Naive B cell (primary cell): ENCODE measurements around the gene CNOT4. TPM values are rescaled to one million over a fixed set of nuclear protein-coding genes. Genes with fewer than 3 reads are reported as not detected.
"Not testable (repeated sequence)": the region's sequence is repeated elsewhere in the genome, so short reads cannot be mapped to it uniquely, and the experiment has no call there.

Experiments used
- ATAC-seq, 2 donors: fragments of 150-1000 bp; cut with Tn5 transposase; 2 replicates each; pipeline ENCODE4 v1.10.0; 2021; ENCODE audit warnings: low read depth in 2 of 2, mild to moderate bottlenecking in 2 of 2, moderate library complexity in 2 of 2
- DNase-seq: peaks from one replicate; pipeline ENCODE4 v3.0.0; 2022
- H3K27ac Mint-ChIP-seq, 6 donors: one replicate each; pipeline ENCODE4 v1.8.0; 2020 to 2022; ENCODE audit warnings: mild to moderate bottlenecking in 6 of 6, mixed read lengths in 6 of 6, moderate library complexity in 5 of 6, inconsistent platforms in 2 of 6
- H3K27me3 Mint-ChIP-seq, 3 donors: one replicate each; pipeline ENCODE4 v1.8.0; 2021 to 2022; ENCODE audit warnings: mixed read lengths in 3 of 3, mild to moderate bottlenecking in 1 of 3
- H3K36me3 Mint-ChIP-seq, 2 donors: one replicate each; pipeline ENCODE4 v1.8.0; 2020 to 2022; ENCODE audit warnings: mixed read lengths in 2 of 2, inconsistent platforms in 1 of 2, mild to moderate bottlenecking in 1 of 2
- H3K4me1 Mint-ChIP-seq, 3 donors: one replicate each; pipeline ENCODE4 v1.8.0; 2020 to 2022; ENCODE audit warnings: mixed read lengths in 3 of 3, inconsistent platforms in 1 of 3, mild to moderate bottlenecking in 1 of 3, moderate library complexity in 1 of 3
- H3K4me3 Mint-ChIP-seq, 8 donors: one replicate each; pipeline ENCODE4 v1.8.0; 2020 to 2022; ENCODE audit warnings: mild to moderate bottlenecking in 8 of 8, mixed read lengths in 8 of 8, moderate library complexity in 8 of 8, inconsistent platforms in 2 of 8
- H3K9me3 Mint-ChIP-seq, 7 donors: one replicate each; pipeline ENCODE4 v1.8.0; 2020 to 2022; ENCODE audit warnings: mixed read lengths in 7 of 7, mild to moderate bottlenecking in 5 of 7, inconsistent platforms in 2 of 7, moderate library complexity in 1 of 7
- polyA plus RNA-seq, 6 donors: library from polyadenylated mRNA; unstranded; fragments of 300-500 nt; fragmentation: Illumina TruSeq; gene quantifications; one replicate each; pipeline ENCODE4 v1.2.3, GENCODE V29; 2021; ENCODE audit warnings: low read depth in 6 of 6

Gene CNOT4
- polyA plus RNA-seq, 6 donors from 2014 or later = 15.1 to 23.9 (median 18.5) TPM

DNA sequence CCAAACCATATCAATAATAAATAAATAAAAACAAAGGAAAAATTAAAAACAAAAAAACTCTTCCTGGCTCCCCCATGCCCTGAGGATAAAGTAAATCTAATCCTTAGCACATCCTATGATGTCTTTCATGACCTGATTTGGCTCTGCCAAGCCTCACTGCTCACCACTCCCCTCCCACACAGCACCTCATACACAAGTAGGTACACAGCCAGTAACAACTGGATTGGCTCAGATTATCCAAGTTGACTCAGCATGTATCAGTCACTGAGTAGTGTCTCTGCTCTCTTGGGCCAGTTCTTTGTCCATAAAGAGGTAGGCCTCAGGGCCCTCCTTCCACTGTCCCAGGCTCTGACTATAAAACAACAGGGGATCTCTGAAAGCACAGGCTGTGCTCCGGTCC is 176.7 kb downstream of the CNOT4 start:
- no peaks in the 10 kb centered on the region for H3K4me1 Mint-ChIP-seq
- ATAC-seq (no peak), DNase-seq (no peak)
- H3K9me3 Mint-ChIP-seq = peaks cover 2 to 8% (median 3%) of the 10 kb centered on the region in 7 donors
- H3K27me3 Mint-ChIP-seq = peaks cover under 1 to 7% (median 5%) of the 10 kb centered on the region in 3 donors
- no peak overlapping the region for H3K4me3 Mint-ChIP-seq
- H3K36me3 Mint-ChIP-seq = peaks cover 0 to 15% of the 10 kb centered on the region in 2 donors
- H3K27ac Mint-ChIP-seq = no peak overlapping the region

DNA sequence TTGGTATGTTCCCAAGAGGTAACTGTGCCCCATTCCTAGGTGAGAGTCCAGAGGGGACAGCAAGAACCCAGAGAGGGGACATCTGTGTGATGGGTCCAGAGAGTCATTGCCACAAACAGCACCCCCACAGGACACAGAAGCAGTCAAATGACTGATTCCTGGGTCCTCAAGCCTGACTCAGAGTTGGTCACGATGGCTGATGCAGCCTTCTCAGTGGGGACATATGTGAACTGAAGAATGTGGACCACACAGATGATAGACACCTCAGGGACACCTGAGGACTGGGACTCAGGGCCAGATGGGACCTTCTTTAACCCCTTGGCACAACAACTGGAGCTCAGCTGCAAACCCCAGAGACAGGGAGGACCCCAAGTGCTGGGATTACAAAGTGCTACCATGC is 179.8 kb downstream of the CNOT4 start:
- H3K27me3 Mint-ChIP-seq = peaks cover 0 to 11% (median 9%) of the 10 kb centered on the region in 3 donors
- DNase-seq (no peak), ATAC-seq (no peak)
- H3K36me3 Mint-ChIP-seq = peaks cover 0 to 15% of the 10 kb centered on the region in 2 donors
- no peak overlapping the region for H3K4me3 Mint-ChIP-seq
- no peak overlapping the region for H3K27ac Mint-ChIP-seq
- no peaks in the 10 kb centered on the region for H3K4me1 Mint-ChIP-seq
- H3K9me3 Mint-ChIP-seq = peaks cover 2 to 8% (median 7%) of the 10 kb centered on the region in 7 donors

DNA sequence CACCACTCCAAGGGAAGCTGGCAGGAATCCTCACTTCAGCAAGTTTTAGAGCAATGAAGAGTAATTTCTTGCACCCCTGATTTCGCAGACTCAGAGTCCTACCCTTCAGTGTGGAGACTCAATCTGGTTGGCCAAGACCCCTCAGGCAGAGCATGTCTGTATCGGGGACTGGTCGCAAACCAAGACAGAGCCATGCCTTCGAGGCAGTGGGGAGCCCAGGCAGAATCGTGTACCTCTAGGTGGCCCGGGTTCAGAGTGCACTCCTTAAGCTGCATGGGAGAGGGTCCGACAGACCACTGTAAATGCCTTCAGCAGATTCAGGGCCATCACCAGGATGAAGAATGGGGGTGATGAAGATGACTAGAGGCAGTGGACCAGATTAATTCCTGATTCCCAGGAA is 181.4 kb downstream of the CNOT4 start:
- Mint-ChIP-seq H3K4me3 (no peak overlapping the region), H3K27me3 (peaks cover 0 to 11% (median 9%) of the 10 kb centered on the region in 3 donors), H3K4me1 (no peaks in the 10 kb centered on the region), H3K27ac (no peak overlapping the region), H3K36me3 (peaks cover 0 to 15% of the 10 kb centered on the region in 2 donors), H3K9me3 (peaks cover 5 to 18% (median 10%) of the 10 kb centered on the region in 7 donors)
- DNase-seq = no peak
- no peak for ATAC-seq

DNA sequence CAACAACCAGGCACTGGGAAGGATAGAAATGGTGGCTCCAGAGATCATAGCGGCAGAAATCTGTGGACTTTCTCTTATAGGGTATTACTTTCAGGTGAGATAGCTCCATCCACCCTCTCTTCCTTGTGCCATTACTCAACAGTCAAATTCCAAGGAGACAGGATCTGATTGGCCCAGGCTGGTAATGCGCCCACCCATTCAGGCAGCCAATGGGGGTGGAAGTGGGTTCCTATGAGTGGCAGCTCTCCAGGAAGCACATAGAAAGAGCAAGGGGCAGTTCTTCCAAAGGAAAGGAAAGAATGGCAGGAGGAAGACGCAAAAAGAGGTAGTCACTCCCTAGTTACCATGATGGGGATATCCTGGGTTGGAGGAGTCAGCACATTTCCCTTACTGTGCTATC is 181.8 kb downstream of the CNOT4 start:
- Mint-ChIP-seq H3K27me3 (peaks cover 0 to 11% (median 9%) of the 10 kb centered on the region in 3 donors), H3K4me1 (no peaks in the 10 kb centered on the region), H3K36me3 (peaks cover 0 to 10% of the 10 kb centered on the region in 2 donors), H3K27ac (no peak overlapping the region), H3K9me3 (peaks cover 1 to 14% (median 7%) of the 10 kb centered on the region in 7 donors), H3K4me3 (no peak overlapping the region)
- DNase-seq (no peak), ATAC-seq (no peak)

DNA sequence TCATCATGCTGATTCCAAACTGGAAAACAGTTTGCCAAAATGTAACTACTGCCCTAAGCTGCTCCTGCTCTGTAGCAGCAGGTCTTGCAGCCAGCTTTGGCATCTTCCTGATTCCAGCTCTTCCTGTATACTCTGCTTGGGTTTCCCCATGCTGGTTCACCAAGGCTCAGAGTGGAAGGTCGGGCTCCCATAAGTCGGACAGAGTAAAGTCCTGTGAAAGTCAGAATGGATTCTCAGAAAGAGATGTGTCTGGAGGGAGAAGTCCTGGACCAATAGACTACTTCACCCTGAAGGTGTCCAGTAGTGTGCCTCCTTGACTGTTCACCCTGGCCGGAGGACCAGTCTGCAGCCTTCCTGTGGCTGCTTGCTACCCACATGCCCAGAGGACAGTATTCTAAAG is 182.4 kb downstream of the CNOT4 start:
- Mint-ChIP-seq H3K36me3 (peaks cover 0 to 7% of the 10 kb centered on the region in 2 donors), H3K27ac (no peak overlapping the region), H3K9me3 (peaks cover 0 to 10% (median 7%) of the 10 kb centered on the region in 7 donors), H3K4me3 (no peak overlapping the region), H3K27me3 (peaks cover 0 to 11% (median 9%) of the 10 kb centered on the region in 3 donors), H3K4me1 (no peaks in the 10 kb centered on the region)
- ATAC-seq (no peak), DNase-seq (no peak)

DNA sequence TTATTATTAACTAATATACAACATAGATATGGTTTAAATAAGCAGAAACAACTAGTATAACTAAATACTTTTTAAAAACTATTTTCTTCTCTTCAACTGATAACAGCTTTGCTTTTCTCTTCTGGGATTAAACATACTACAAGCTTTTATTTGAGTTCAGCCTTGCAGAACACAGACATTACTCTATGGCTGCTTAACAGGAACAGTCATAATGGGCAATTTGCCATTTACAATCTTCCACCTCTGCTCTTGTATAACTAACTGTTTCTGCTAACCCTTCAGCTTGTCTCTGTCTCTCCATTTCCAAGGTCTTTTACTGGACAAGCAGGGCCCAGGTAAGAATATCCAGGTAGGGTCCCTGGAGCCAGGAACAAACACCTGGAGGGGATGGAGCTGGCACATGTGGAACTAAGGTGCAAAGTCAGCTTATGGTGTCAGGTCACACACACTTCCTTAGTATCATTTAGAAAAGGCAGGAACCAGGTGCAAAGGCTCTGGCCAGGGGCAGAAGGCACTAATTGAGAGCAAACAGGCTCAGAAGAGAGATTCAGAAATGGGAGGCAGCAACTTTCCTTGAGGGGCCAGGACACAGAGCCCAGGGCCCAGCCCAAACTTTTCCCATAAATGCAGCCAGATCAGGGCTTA is 183.1 kb downstream of the CNOT4 start:
- Mint-ChIP-seq H3K36me3 (peaks cover 0 to 7% of the 10 kb centered on the region in 2 donors), H3K9me3 (peaks cover 0 to 10% (median 7%) of the 10 kb centered on the region in 7 donors), H3K4me3 (no peak overlapping the region), H3K27me3 (peaks cover 0 to 11% (median 9%) of the 10 kb centered on the region in 3 donors), H3K4me1 (no peaks in the 10 kb centered on the region), H3K27ac (no peak overlapping the region)
- ATAC-seq (no peak), DNase-seq (no peak)

DNA sequence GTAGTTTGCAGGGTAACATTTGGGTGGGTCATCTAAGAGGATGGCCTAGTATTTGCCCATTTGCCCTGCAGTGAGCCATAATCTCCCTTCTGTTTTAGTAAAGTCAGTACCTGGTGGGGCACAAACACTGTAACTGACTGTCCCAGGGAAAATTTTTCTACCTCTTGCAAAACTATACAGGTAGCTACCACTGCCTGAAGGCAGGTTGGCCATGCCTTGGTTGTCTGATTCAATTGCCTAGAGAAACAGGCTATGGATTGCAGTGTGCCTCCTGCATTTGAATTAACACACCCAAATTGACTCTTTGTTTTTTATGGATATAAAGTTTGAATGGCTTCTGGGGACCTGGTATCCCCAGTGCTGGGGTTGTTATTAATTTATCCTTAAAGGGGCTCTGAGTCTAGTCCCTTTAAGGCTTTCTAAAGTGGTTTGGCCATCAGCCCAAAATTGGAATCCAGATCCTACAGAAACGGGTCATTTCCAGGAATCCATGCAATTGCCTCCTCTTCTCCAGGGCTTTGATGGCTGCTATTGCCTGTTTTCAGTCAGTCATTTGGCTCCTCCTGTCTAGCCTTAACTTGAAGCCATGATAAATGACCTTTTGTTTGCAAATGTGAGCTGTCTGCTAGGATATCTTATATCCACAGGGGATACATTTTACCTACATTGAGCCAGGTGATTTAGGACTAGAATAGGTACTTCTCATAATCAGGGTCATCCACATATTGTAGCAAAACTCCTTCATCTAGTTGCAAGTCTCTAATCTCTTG is 187.1 kb downstream of the CNOT4 start:
- no peak overlapping the region for H3K27ac Mint-ChIP-seq
- no peak for ATAC-seq
- no peak overlapping the region for H3K4me3 Mint-ChIP-seq
- peaks cover 0 to 10% (median 7%) of the 10 kb centered on the region in 7 donors for H3K9me3 Mint-ChIP-seq
- DNase-seq = no peak
- H3K27me3 Mint-ChIP-seq = peaks cover 0 to 4% (median under 1%) of the 10 kb centered on the region in 3 donors
- H3K4me1 Mint-ChIP-seq = no peaks in the 10 kb centered on the region
- H3K36me3 Mint-ChIP-seq = no peaks in the 10 kb centered on the region

DNA sequence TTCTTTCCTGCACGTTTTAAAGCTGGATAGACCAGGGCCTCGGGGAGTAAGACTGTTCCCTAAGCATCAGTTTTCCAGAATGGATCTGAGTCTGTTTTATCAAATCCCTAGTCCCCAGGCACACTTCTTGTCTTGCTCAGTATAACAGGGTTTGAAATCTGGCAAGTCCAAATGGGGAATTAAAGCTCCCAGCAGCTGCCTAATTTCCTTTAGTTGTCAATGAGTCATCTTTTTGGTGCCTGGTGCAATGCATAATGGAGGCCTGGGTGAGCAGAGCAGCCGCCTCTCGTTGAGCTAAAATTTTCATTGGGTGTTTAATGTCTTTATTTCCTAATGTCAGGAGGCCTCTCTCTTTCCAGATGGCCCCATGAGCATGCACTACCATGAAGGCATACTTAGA is 188.3 kb downstream of the CNOT4 start:
- Mint-ChIP-seq H3K4me3 (no peak overlapping the region), H3K4me1 (no peaks in the 10 kb centered on the region)

DNA sequence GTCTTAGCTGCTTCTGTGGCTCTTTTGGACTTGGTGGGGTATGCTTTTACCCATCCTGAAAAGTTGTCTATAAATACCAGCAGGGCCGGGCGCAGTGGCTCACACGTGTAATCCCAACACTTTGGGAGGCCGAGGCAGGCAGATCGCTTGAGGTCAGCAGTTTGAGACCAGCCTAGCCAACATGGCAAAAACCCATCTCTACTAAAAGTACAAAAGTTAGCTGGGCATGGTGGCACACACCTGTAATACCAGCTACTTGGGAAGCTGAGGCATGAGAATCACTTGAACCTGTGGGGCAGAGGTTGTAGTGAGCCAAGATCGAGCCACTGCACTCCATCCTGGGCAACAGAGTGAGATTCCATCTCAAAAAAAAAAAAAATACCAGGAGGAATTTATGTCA is 188.9 kb downstream of the CNOT4 start:
- peak overlapping the region in 1 of 6 donors; percentile 10 for H3K27ac Mint-ChIP-seq
- H3K27me3 Mint-ChIP-seq, H3K4me3 Mint-ChIP-seq, DNase-seq, H3K4me1 Mint-ChIP-seq, H3K36me3 Mint-ChIP-seq, ATAC-seq: not testable (repeated sequence)
- peaks cover 0 to 10% (median 7%) of the 10 kb centered on the region in 7 donors for H3K9me3 Mint-ChIP-seq

More for the DNA sequence above, 188.3 kb downstream of the CNOT4 start:
- no peak for ATAC-seq
- Mint-ChIP-seq H3K27me3 (no peaks in the 10 kb centered on the region), H3K27ac (no peak overlapping the region), H3K9me3 (peaks cover 0 to 10% (median 7%) of the 10 kb centered on the region in 7 donors), H3K36me3 (no peaks in the 10 kb centered on the region)
- no peak for DNase-seq

DNA sequence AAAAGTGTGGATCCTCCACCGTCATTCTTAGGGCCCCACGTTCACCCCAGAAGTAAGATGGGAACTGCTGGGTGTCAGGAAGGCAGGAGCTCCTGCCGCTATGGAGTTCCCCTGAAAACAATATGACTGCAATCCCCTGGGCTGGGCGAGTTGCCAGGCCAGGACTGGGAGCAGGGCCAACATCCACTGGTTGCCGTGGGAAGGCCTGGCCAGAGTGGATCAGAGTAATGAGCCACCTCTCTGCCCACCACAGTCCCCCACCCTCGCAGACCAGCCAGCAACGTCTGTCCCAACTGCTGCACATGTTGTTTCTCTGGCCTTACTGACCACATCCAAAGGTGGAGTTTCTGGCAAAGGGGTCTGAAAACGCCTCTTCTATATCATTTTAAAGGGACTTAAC is 189.6 kb downstream of the CNOT4 start:
- no peaks in the 10 kb centered on the region for H3K4me1 Mint-ChIP-seq
- H3K27ac Mint-ChIP-seq = no peak overlapping the region
- ATAC-seq (no peak), DNase-seq (no peak)
- H3K9me3 Mint-ChIP-seq = peaks cover 0 to 10% (median 3%) of the 10 kb centered on the region in 7 donors
- H3K27me3 Mint-ChIP-seq = no peaks in the 10 kb centered on the region
- H3K4me3 Mint-ChIP-seq = no peak overlapping the region
- H3K36me3 Mint-ChIP-seq = no peaks in the 10 kb centered on the region

DNA sequence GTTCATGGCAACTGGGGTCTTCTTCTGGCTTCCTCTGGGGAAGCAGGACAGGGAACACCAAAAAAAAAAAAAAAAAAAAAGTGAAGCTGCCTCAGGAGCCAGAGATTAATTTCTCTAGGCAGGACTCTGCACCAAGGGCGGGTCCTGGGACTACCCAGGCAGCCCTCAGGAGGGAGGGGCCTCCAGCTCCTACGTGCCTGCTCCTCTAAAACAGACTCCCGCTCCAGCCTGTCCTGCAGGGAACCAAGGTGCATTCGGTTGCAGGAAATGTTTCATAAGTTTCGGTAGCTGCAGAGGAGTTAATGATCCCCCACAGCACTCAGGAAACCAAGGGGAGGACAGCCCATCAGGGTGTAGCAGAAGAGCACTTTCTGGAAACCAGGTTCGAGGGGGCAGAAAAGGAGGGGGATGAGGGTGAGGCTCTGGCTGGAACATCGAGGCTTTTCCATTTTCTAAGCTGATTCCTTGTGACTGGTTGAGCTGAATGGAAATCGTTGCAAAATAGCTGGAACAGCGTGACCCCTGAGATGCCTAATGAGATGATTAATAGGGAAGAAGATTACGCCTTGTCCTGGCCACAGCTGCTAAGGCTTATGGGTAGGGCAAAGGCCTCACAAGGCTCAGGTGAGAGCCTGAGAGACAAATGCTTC is 192.1 kb downstream of the CNOT4 start:
- peak overlapping the region in 1 of 8 donors; percentile 72 for H3K4me3 Mint-ChIP-seq
- no peaks in the 10 kb centered on the region for H3K36me3 Mint-ChIP-seq
- ATAC-seq (no peak), DNase-seq (no peak)
- no peak overlapping the region for H3K27ac Mint-ChIP-seq
- no peaks in the 10 kb centered on the region for H3K9me3 Mint-ChIP-seq
- peaks cover 0 to 5% (median 0%) of the 10 kb centered on the region in 3 donors for H3K27me3 Mint-ChIP-seq
- no peaks in the 10 kb centered on the region for H3K4me1 Mint-ChIP-seq

DNA sequence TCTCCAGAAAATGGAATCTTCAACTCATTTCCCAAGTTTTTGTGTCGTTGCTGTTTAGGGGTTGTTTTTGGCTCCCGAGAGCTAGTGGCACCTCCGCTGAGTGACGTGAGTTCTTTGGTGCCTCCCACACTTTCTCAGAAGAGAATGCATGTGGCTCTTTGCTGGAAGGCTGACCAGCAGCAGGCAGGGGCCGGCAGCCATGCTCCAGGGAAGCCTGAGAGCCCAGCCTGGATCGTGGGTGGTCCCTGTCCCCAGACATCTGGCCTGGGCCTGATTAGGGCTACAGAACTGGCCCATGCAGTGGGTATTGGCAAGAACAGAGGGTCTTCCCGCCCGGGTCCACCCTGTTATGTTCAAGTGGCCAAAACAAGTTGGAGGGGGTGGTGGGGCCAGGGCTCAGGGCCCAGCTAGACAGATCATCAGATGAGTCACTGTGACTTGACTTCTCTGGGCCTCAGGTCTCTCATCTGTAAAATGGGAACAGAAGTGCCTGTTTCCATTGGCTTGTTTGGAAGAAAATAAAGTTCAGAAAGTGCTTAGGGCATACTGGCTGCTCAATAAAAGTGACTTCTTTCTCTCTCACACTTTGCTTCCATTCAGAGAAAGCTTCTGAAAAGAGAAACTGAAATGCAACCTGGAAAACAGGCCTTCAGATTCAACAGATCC is 193.1 kb downstream of the CNOT4 start:
- H3K27ac Mint-ChIP-seq = no peak overlapping the region
- DNase-seq = no peak
- no peak overlapping the region for H3K4me3 Mint-ChIP-seq
- no peaks in the 10 kb centered on the region for H3K36me3 Mint-ChIP-seq
- no peak for ATAC-seq
- no peaks in the 10 kb centered on the region for H3K4me1 Mint-ChIP-seq
- H3K9me3 Mint-ChIP-seq = no peaks in the 10 kb centered on the region
- peaks cover 0 to 5% (median 0%) of the 10 kb centered on the region in 3 donors for H3K27me3 Mint-ChIP-seq

DNA sequence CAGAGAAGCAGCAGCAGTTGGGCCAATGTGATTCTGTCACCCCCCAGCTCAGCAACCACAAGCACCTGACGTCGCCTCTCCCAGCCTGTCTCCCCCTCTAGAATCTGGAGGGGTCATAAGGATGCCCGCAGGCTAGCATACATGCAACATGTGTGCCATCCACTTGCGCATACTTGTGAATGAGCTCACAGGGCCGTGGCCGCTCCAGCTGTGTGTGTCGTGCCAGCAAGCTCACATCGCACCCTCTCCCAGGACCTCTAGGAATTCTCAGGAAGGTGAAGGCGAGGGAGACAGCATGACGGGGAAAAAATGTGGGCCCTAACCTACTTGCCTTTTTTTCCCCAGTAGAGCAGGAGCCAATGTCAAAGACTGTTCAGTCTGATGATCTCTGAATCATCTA is 195.9 kb downstream of the CNOT4 start:
- H3K9me3 Mint-ChIP-seq = peaks cover 0 to under 1% (median 0%) of the 10 kb centered on the region in 7 donors
- DNase-seq (no peak), ATAC-seq (no peak)
- peaks cover 0 to 13% (median 3%) of the 10 kb centered on the region in 3 donors for H3K27me3 Mint-ChIP-seq
- H3K4me1 Mint-ChIP-seq = no peaks in the 10 kb centered on the region
- H3K36me3 Mint-ChIP-seq = no peaks in the 10 kb centered on the region
- H3K4me3 Mint-ChIP-seq = no peak overlapping the region
- peak overlapping the region in 1 of 6 donors; percentile 10 for H3K27ac Mint-ChIP-seq
